IPS-NIHi7 (cell line): ENCODE measurements around the gene AHSG.

Source experiments
- DNase-seq: peaks from one replicate; pipeline ENCODE4 v3.0.0; 2012; ENCODE audit warnings: mixed read lengths; ENCODE audit errors: extremely low spot score

The AHSG gene

DNA sequence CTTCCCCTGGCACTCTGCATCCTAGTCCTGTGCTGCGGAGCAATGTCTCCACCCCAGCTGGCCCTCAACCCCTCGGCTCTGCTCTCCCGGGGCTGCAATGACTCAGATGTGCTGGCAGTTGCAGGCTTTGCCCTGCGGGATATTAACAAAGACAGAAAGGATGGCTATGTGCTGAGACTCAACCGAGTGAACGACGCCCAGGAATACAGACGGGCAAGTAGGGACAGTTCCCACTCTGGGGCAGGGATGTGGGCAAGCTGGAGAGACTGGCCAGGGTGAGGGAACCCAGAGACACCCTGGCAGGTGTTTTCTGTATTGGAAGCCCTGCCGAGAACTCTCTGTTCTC lies 27.6 kb downstream of the AHSG start:
- peak; percentile 64 for DNase-seq

DNA sequence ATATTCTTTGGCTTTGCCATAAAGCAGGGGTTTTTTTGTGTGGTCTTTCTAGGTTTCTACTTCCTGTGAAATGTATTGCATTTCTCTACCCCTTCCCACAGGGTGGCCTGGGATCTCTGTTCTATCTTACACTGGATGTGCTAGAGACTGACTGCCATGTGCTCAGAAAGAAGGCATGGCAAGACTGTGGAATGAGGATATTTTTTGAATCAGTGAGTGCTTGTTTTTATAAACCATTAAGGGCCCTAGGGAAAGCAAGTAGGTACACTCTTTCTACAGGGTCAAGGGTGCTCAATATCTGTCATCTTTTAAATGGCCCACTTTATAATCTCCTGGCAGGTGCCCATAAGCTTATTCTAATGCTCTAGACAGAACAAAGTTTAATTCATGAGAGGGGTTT lies 28.1 kb downstream of the AHSG start:
- DNase-seq: no peak

DNA sequence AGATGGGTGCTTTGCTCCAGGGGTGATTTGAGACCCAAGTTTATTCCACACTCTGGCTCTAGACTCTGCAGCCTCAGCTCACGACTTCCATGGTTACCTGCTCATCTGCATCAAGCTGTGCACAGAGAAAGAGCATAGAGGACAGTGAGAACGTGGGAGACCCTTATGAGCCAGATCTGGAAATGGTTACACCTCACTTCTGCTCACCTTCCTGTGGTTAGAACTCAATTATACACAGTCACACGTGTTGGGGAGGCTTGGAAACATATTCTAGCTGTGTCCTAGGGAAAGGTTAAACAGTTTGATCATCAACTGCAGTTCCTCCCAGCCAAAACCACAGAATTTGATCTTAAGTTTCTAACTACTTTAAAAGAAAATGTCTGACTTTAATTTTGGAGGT lies 29.2 kb downstream of the AHSG start:
- DNase-seq: no peak

DNA sequence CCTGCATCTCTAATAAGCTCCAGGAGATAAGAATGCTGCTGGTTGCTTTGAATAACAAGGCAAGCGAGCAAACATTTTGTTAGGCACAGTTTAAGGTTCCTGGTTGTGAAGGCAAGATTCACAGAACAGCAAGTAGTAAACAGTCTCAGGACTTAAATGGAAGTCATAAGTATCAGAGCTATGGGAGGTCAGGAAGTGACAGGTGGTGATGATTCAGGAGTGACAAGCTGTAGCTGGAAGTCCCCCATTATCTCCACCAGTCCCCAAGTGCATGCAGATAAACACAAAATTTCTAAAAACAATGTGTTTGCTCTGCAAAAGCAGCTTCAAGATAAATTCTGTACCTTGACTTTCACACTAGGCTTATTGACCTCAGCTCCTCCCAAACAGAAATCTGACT lies 30.6 kb downstream of the AHSG start:
- DNase-seq: no peak

DNA sequence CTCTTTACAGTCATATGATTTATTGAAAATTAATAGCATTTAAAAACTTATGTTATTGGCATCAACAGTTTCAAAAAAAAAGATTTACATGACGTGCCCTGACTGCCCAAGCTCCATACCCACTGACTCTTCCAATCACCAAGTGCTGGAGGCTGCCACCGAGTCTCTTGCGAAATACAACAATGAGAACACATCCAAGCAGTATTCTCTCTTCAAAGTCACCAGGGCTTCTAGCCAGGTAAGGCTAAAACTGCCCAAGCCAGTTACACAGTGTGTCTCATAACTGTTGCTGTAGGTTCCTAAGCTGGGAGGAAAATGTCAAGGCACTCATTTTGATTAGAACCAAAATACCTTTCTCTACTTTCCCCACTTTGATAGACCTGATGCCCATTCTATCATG lies 31.8 kb downstream of the AHSG start:
- DNase-seq: no peak

DNA sequence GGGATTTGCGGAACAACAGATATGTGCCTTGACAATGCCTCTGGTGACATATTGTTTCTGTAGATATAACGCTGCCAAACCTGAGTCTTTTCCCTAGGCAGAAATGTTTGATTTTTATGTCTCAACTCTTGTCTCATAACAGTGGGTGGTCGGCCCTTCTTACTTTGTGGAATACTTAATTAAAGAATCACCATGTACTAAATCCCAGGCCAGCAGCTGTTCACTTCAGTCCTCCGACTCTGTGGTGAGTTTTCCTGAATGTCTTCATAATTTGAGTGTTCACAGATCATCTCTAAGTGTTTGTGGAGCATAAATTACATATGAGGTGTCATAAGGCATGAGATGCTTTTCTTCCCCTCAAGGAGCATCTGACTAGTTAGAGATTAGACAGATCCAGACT lies 33.2 kb downstream of the AHSG start:
- DNase-seq: no peak

DNA sequence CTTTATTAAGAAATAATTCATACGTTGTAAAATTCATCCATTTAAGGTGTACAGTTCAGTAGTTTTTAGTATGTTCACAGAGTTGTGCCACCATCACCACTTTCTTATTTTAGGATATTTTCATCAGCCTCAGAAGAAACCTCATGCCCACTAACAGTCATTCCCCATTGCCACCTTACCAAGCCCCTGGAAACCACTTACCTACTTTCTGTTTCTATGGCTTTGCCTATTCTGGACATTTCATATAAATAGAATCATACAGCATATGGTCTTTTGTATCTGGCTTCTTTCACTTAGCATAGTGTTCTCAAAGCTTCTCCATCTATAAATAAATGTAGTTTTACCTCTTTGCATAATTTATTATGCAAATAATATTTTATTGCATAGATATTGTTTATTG lies 34.0 kb downstream of the AHSG start:
- no peak for DNase-seq

DNA sequence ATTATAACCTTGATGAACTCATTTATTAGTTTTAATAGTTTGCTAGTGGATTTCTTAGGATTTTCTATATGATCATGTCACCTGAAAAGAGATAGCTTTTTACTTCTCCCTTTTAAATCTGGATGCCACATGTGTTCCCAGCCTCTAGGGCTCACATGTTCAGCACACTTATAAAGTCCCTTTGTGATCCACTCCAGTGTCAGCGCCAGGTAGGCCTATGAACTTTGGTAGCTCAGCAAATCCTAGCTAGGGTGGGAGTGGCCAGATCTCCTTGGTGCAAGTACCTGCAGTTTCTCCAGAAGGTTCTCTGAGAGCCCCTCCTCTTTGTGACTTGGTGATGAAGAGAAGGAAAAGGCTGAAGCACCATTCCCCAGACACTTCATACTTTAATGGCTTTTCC lies 36.0 kb downstream of the AHSG start:
- no peak for DNase-seq

DNA sequence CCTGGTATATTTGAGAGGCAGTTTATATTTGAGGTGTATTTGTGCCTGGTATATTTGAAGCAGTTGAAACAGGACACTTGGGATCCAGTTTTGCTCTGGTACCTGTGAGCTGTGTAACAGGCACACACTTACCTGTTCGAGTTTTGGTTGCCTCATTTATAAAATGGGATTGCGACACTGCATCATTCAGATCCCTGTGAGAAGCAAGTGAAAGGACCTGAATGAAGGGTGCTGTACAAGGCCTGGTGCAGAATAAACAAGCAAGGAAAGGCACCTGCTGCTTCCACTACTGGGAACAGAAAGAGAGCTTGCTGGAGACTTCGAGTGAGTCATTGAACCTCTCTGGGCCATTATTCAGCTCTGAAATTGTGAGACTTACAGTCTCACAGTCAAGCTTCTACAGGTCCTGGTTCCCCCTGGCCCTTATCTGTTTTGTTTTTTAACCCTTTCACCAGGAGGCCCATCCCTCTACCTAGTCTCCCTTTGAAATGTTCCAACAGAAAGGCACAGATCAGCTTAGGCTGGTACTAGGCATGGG lies 38.9 kb downstream of the AHSG start:
- no peak for DNase-seq

DNA sequence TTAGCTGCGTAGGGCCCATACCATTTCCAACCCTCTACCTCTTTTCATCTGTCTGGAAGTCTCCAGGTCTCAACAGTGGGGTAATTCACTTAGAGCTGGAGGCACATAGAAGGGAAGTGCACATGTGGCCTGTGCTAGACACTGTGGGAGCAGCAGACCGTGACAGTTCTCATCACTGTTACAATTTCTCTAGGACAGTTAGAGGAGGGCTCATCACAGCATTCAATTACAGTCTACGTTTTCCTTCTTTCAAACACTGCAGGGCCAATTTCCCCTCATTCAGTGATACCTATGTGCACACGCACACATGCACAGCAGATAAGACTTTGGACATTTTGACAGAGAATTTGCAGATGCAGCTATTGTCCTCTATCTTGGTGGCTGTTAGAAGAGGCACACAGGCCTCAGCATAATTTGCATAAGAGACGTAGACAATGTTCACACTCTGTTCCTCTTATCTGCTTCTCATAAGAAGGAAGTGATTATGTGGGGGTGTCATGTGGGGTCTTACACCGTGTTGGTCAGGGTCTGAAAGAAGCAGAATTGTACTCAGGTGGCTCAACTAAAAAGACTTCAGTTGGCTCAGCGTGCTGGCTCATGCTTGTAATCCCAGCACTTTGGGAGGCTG lies 40.3 kb downstream of the AHSG start:
- DNase-seq: no peak

DNA sequence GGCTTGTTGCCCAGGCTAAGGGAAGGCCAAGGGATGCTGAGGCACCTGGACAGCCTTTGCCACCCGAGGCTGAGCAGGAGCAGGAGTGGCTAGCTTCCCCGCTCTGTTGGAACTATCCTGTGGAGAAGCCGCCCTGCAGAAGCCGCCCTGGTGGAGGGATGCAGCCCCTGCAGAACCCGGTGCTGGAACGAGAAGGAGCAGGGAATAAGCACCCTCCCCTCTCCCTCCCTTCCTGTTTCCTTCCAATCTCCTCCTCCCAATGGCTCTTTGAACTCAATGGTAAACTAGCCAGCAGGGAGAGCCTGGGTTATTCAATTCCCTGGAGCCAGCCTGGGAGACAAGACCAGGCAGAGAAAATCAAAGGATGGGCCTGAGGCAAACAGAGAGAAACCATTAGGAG lies 41.1 kb downstream of the AHSG start:
- DNase-seq: peak; percentile 92

DNA sequence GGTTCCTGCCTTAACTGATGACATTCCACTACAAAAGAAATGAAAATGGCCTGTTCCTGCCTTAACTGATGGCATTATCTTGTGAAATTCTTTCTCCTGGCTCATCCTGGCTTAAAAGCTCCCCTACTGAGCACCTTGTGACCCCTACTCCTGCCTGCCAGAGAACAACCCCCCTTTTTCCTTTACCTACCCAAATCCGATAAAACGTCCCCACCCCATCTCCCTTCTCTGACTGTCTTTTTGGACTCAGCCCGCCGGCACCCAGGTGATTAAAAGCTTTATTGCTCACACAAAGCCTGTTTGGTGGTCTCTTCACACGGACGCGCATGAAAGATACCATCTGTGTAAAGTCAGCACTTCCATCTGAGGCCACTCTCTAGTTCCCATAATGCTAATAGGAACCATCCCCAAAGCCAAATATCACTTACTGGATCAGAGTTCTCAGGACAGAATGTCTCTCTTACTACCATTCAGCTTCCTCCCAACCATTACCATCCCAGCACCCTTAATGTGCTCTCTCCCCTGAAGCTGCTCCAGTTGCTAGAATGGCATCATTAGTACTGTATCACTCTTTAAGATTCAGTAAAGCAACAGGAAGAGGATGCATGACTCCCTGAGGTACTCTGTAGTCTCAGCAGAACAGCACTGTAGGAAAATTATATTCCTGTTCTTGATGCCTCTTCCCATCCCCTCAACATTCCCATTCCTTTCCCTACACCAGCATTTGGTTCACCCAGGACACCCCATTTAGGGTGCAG lies 50.7 kb downstream of the AHSG start:
- peak; percentile 26 for DNase-seq

DNA sequence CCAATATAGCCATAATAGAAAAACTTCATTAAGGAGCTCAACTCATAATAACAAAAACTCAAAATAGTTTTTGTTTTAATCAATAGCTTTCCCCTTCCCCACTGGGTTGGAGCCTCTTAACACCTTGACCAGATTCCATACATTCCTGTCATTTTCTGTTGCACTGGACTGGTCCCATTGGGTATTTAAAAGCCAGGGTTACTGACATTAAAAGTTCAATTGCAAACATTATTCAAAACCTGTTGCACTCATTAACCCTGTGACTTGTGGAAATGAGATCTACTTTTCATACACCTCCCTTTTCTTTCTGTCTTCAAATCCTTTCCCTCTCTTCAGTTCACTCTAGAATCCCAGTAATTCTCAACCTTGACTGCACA lies 51.2 kb downstream of the AHSG start:
- DNase-seq: no peak

DNA sequence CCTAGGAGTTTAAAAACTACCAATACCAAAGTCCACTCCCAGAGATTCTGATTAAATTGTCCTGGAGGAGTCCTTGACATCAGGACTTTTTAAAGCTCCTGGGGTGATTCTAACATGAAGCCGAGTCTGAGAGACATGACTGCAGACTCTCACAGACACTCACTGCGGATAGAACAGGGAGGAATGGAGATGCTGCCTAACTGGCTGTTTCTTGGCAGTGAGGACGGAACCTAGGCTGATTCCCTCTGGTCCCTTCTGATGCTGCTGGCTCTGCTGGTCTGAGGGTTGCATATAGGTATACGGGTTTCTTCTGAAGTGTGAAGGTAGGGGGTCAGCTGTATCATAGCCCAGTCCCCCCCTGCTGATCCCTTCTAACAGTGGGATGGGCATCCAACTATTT lies 51.6 kb downstream of the AHSG start:
- peak; percentile 41 for DNase-seq

DNA sequence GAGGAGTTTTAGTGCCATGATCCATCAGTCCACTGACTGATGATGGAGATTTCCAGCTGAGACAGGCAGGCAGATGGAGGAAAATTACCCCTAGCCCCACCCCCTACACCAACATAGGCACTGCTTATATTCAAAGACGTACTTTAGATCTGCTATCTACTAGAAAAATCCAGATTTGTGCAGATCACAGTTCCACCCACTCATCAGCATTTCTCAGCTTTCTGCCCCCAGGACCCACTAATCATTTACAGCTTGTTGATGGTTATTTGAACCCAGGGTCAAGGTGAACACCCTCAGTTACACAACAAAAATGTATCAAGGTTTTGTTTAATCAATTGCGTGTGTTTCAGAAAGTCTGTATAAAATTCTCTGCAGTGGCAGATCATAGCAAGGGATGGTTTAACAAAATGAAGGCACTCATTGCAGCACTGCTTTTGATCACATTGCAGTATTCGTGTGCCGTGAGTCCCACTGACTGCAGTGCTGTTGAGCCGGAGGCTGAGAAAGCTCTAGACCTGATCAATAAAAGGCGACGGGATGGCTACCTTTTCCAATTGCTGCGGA lies 52.8 kb downstream of the AHSG start, which contains the start of gene HRG:
Gene HRG (plus strand): TSS at position 390 of the 564 bp plus-strand sequence. CDS start 18 bp downstream, at position 408.
- no peak for DNase-seq

DNA sequence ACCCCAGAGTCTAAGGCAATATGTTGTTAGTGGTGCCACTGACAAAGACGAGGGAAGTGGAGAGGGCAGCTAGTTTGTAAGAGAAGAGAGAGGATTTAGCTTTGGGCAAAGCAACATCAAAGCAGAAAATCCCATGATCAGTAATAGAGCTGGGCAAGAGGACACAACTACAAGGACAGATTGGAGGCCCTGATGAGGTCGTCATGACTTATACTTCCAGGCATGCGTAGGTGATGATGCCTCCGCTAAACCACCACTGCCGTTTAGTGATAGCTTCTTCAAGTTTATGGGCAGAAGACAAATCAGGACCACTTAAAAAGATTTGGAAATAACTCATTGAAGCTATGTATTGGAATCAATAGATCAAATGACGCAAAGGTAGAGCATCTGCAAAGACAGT lies 55.6 kb downstream of the AHSG start:
- no peak for DNase-seq

DNA sequence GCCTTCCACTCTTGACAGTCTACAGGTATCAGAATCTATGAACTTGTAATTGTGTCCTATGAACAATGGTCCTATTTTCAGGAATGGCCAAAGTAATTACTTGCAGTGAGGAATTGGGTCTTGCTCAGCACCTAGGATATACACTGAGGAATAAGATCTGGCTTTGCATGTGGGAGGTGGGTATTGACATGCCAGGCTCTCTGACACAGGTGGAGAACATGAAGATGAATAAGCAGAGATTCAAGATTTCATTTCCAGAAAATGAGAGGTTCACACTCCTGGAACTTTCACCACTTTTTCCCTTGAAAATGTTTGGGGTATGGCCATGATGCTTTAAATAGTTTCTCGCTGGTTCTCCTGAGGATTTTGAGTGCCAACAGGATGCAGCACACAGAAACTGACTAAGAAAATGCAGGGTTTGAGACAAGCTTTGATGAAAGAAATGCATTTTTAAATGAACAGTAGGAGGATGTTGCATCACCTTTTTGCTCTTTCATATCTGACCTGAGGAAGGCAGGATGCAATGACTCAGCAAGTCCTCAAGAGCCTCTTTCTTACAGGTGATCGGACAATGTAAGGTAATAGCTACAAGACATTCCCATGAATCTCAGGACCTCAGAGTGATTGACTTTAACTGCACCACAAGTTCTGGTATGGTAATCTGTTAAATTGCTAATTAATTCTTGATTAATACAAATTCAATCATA lies 56.7 kb downstream of the AHSG start:
- DNase-seq: no peak

DNA sequence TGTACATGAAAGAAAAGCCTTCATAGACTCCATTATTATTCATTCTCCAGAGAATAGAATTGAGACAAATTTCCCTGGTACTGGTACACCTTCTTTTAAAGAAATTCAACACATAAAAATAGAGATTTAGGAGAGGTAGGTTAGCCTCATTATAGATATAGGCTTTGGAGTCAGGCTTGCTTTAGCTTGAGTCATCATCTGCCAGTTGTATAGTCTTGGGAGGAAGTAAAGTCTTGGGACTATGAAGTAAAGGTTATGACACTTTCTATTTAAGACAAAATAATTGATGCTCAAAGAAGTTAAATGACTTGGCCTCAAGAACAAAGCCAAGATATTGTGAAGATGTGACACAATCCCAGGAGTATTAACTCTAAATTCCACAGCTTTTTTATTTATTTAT lies 57.3 kb downstream of the AHSG start:
- DNase-seq: no peak
